NCI-H128 (cell line): ENCODE data around the gene LDB3.

Experiments used
- DNase-seq: peaks from one replicate; lab custom pipeline; 2025; ENCODE audit not compliant: unreplicated experiment; lab: John Stamatoyannopoulos, UW

The LDB3 gene

GRCh38 chr10:86757113-86757972 is 89.0 kb downstream of the LDB3 start:
- DNase-seq = no peak

GRCh38 chr10:86758189-86759072 is 90.1 kb downstream of the LDB3 start:
- no peak for DNase-seq

- no peak for DNase-seq
These were observed 90.9 kb downstream of the LDB3 start for GRCh38 chr10:86759073-86759672.

GRCh38 chr10:86763404-86763803 is 95.1 kb downstream of the LDB3 start:
- DNase-seq = no peak

GRCh38 chr10:86765548-86765947 is 97.2 kb downstream of the LDB3 start:
- no peak for DNase-seq

- DNase-seq = no peak
These were observed 100.2 kb downstream of the LDB3 start for GRCh38 chr10:86768412-86769062.

GRCh38 chr10:86769991-86770390 is 101.7 kb downstream of the LDB3 start:
- no peak for DNase-seq

- DNase-seq = no peak
These were observed 102.2 kb downstream of the LDB3 start for GRCh38 chr10:86770412-86770960.

- no peak for DNase-seq
These were observed 105.2 kb downstream of the LDB3 start for GRCh38 chr10:86773498-86773897.

- DNase-seq = no peak
These were observed 107.0 kb downstream of the LDB3 start for GRCh38 chr10:86775056-86775869.

- DNase-seq = no peak
These were observed 107.5 kb downstream of the LDB3 start for GRCh38 chr10:86775870-86776180.

- DNase-seq = no peak
These were observed 111.1 kb downstream of the LDB3 start for GRCh38 chr10:86779220-86780017.

- no peak for DNase-seq
These were observed 114.5 kb downstream of the LDB3 start for GRCh38 chr10:86782701-86783418.

GRCh38 chr10:86785037-86785436 is 116.7 kb downstream of the LDB3 start:
- DNase-seq = no peak
